Fibroblast of lung (primary cell): ENCODE data around the gene MLLT6. TPM values are rescaled to one million over a fixed set of nuclear protein-coding genes. Genes with fewer than 3 reads are reported as not detected.
A peak's percentile ranks its signal among the peaks of the same experiment; 100 is the strongest.

Experiments
- DNase-seq, 2 donors: peaks; one replicate each; pipeline versions ENCODE4 v3.0.0 to v3.0.0-alpha.2; 2010; ENCODE audit warnings: low read depth in 2 of 2
- H2AFZ ChIP-seq: 2 replicates; pipeline ENCODE4 v1.5.1; 2012; ENCODE audit warnings: low read length, control low read depth, inconsistent platforms
- H3K27ac ChIP-seq: 2 replicates; pipeline ENCODE4 v1.5.1; 2011; ENCODE audit warnings: low read length, control low read depth; ENCODE audit not compliant: insufficient read depth
- H3K27me3 ChIP-seq: 2 replicates; pipeline ENCODE4 v1.5.1; 2011; ENCODE audit warnings: mild to moderate bottlenecking, low read length; ENCODE audit not compliant: control insufficient read depth, insufficient read depth
- H3K36me3 ChIP-seq: 2 replicates; pipeline ENCODE4 v1.5.1; 2011; ENCODE audit warnings: low read length; ENCODE audit not compliant: control insufficient read depth, insufficient read depth
- H3K4me1 ChIP-seq: 2 replicates; pipeline ENCODE4 v1.5.1; 2011; ENCODE audit warnings: low read length; ENCODE audit not compliant: control insufficient read depth, insufficient read depth; ENCODE audit errors: extremely low read depth
- H3K4me2 ChIP-seq: 2 replicates; pipeline ENCODE4 v1.5.1; 2011; ENCODE audit warnings: low read length, control low read depth; ENCODE audit not compliant: insufficient read depth; ENCODE audit errors: extremely low read depth
- H3K4me3 ChIP-seq, 4 experiments: fragments of 200-600 bp in 1 of 4; sonication (generic) in 1 of 4; replicated peaks in 1 of 4; 2 replicates each; pipeline ENCODE4 v1.5.1; 2011 to 2016; ENCODE audit warnings: low read length in 4 of 4, low read depth in 3 of 4, mild to moderate bottlenecking in 3 of 4, control low read depth in 2 of 4, inconsistent platforms in 1 of 4, mixed read lengths in 1 of 4; ENCODE audit not compliant: insufficient read depth in 1 of 4; ENCODE audit errors: control extremely low read depth in 1 of 4
- H3K79me2 ChIP-seq: 2 replicates; pipeline ENCODE4 v1.5.1; 2012; ENCODE audit warnings: mild to moderate bottlenecking, low read length, inconsistent platforms; ENCODE audit not compliant: control insufficient read depth, insufficient read depth
- H3K9ac ChIP-seq: 2 replicates; pipeline ENCODE4 v1.5.1; 2011; ENCODE audit warnings: mild to moderate bottlenecking, low read length, control low read depth; ENCODE audit not compliant: insufficient read depth
- H3K9me3 ChIP-seq: 2 replicates; pipeline ENCODE4 v1.5.1; 2012; ENCODE audit warnings: low read depth, low read length; ENCODE audit not compliant: control insufficient read depth, insufficient read depth
- H4K20me1 ChIP-seq: 2 replicates; pipeline ENCODE4 v1.5.1; 2011; ENCODE audit warnings: low read length; ENCODE audit not compliant: control insufficient read depth, insufficient read depth; ENCODE audit errors: extremely low read depth
- EZH2 ChIP-seq: IDR thresholded peaks from 2 replicates; pipeline ENCODE4 v1.5.1; 2012; ENCODE audit warnings: low read length, control low read depth, mild to moderate bottlenecking; ENCODE audit errors: missing control alignments
- polyA plus RNA-seq, 2 donors: library from polyadenylated mRNA; depleted of rRNA in 1 of 2; stranded (reverse) in 1 of 2; unstranded in 1 of 2; fragments of >200 nt; gene quantifications; 2 replicates each; pipeline ENCODE4 v1.2.1, GENCODE V29; 2011 to 2012; ENCODE audit warnings: missing spikeins in 1 of 2
- total RNA-seq: library from RNA; depleted of rRNA; stranded (reverse); fragments of >200 nt; gene quantifications from 2 replicates; pipeline ENCODE4 v1.2.1, GENCODE V29; 2014
- TF ChIP-seq, protein P1 (sequence below), 2 donors: IDR thresholded peaks in 1 of 2; conservative IDR thresholded peaks in 1 of 2; 1 replicate in 1 of 2; 2 replicates in 1 of 2; pipeline ENCODE4 v1.5.1; 2011 to 2012; ENCODE audit warnings: low read length in 2 of 2, control low read depth in 1 of 2, inconsistent platforms in 1 of 2, low read depth in 1 of 2, mild to moderate bottlenecking in 1 of 2

The MLLT6 gene
- total and polyA plus RNA-seq, 2 donors (not counting 1 experiment from before 2014, with no cell fraction given), result 15.4 to 17.7 TPM

DNA sequence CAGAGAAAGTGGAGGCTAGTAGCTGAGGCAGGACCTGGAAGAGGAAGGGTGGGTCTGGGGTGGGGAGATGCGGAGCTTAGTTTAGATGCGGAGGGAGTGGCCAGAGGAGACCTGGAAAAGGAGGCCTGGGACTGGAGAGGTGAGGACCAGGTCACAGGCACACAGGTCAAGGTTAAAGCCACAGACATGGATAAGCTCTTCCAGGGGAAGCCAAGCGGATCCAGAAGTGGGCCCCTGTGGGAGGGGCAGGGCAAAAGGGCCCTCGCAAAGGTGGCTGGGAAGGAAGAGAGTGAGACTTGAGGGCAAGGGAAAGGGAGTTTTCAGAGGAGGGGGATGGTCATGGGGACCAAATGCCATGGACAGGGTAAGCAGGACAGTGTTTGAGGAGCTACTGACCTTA is 13.9 kb upstream of the MLLT6 start:
- Histone ChIP-seq H3K27ac (no peak overlapping the region), H3K4me3 (no peak overlapping the region), H3K27me3 (no peaks in the 10 kb centered on the region), H3K79me2 (no peaks in the 10 kb centered on the region), H3K36me3 (no peaks in the 10 kb centered on the region), H3K4me1 (peaks cover 8% of the 10 kb centered on the region), H3K9ac (no peak overlapping the region), H4K20me1 (no peaks in the 10 kb centered on the region), H3K4me2 (no peak overlapping the region), H2AFZ (no peak overlapping the region), H3K9me3 (no peaks in the 10 kb centered on the region)
- DNase-seq, result no peak
- TF ChIP-seq, protein P1, sequence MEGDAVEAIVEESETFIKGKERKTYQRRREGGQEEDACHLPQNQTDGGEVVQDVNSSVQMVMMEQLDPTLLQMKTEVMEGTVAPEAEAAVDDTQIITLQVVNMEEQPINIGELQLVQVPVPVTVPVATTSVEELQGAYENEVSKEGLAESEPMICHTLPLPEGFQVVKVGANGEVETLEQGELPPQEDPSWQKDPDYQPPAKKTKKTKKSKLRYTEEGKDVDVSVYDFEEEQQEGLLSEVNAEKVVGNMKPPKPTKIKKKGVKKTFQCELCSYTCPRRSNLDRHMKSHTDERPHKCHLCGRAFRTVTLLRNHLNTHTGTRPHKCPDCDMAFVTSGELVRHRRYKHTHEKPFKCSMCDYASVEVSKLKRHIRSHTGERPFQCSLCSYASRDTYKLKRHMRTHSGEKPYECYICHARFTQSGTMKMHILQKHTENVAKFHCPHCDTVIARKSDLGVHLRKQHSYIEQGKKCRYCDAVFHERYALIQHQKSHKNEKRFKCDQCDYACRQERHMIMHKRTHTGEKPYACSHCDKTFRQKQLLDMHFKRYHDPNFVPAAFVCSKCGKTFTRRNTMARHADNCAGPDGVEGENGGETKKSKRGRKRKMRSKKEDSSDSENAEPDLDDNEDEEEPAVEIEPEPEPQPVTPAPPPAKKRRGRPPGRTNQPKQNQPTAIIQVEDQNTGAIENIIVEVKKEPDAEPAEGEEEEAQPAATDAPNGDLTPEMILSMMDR (conservative IDR thresholded peaks at IDR 0.05 in 1 of 2, IDR thresholded peaks at IDR 0.05 in 1 of 2; ENCODE audit: low read depth in 1 of 2, low read length in 2 of 2), result no peak
- no peak for TF ChIP-seq EZH2

DNA sequence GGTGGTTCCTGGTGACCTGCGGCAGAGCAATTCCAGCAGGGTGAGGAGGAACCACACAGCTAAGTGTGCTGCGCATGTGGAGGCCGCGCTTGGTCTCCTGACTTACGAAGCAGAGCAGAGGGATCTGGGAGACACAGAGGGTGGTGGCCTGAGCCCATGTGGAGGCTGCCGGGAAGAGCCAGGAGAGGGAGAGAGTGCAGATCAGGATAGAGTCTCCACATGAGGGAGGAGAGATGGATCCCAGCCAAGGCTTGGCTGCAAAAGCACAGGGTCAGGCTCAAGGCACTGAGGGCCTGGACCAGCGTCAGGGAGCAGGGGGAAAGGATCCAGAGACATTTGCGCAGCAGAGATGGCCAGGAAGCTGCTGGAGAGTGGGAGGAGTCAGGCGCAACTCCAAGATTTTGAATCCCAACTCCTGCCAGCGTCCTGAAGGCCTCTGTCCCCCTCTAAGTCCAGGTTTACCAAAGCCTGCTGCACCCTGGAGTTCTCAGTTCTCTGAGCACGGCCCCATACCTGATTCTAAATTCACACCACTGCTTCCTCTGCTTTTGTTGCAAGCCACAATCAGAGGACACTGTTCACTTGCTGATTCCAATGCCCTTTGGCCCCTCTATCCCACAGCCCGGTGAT is 11.3 kb upstream of the MLLT6 start:
- Histone ChIP-seq H3K36me3 (no peaks in the 10 kb centered on the region), H3K27me3 (no peaks in the 10 kb centered on the region), H3K4me2 (peak overlapping the region; percentile 35), H2AFZ (peak overlapping the region; percentile 91), H3K9ac (peak overlapping the region; percentile 16), H3K79me2 (no peaks in the 10 kb centered on the region), H3K4me3 (no peak overlapping the region), H3K27ac (peak overlapping the region; percentile 8), H3K9me3 (no peaks in the 10 kb centered on the region), H3K4me1 (peaks cover 8% of the 10 kb centered on the region), H4K20me1 (no peaks in the 10 kb centered on the region)
- TF ChIP-seq, protein P1 (conservative IDR thresholded peaks at IDR 0.05 in 1 of 2, IDR thresholded peaks at IDR 0.05 in 1 of 2; ENCODE audit: low read depth in 1 of 2, low read length in 2 of 2), result no peak
- TF ChIP-seq EZH2, result no peak
- peak; percentile 45 to 85 for DNase-seq

DNA sequence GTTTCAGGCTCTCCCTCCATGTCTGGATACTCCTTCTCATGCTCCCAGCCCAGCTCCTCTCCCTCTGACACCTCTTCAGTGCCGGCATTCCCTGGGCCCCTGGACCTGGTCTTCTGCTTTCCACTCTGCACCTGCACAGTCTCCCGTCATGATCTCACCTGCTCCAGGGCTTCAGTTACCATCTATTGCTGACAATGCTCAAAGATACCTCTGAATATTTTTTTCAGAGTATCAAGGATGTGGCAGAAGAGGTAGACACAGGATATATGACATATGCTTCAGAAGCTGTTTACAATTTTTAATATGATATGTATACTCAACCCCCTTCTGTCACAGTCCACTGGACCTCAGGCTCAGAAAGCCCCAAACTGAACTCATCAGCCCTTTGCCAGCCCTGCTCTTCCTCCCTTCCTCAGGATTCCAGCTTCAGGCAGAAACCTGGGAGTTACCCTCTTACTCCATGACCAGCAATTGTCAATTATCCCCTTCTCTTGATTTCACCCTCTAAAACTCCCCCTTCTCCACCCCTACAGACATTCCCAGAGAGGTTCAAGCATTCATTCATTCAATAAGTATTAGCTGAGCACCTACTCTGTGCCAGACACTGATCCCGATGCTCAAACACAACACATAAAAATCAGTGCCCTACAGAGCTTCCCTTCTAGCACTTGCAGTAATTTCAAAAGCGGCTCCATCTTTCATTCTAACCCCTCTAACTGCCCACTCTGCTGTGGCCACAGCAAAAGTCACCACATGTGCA is 7.8 kb upstream of the MLLT6 start:
- Histone ChIP-seq H3K4me3 (no peak overlapping the region), H3K79me2 (no peaks in the 10 kb centered on the region), H3K9me3 (no peaks in the 10 kb centered on the region), H3K27ac (no peak overlapping the region), H3K4me1 (peaks cover 10% of the 10 kb centered on the region), H3K4me2 (no peak overlapping the region), H4K20me1 (no peaks in the 10 kb centered on the region), H3K27me3 (no peaks in the 10 kb centered on the region), H2AFZ (no peak overlapping the region), H3K9ac (no peak overlapping the region), H3K36me3 (no peaks in the 10 kb centered on the region)
- TF ChIP-seq, protein P1 (conservative IDR thresholded peaks at IDR 0.05 in 1 of 2, IDR thresholded peaks at IDR 0.05 in 1 of 2; ENCODE audit: low read depth in 1 of 2, low read length in 2 of 2), result no peak
- no peak for TF ChIP-seq EZH2
- DNase-seq, result no peak
